HEK293T (cell line): ENCODE data around the gene DPEP3.

Source experiments
- ARNT ChIP-seq: fragments of 450-650 bp; IDR thresholded peaks from 2 replicates; pipeline ENCODE4 v1.6.1; 2017; ENCODE audit warnings: mild to moderate bottlenecking
- FOXA1 ChIP-seq: fragments of 450-650 bp; IDR thresholded peaks from 2 replicates; pipeline ENCODE4 v1.6.1; 2016; ENCODE audit warnings: mild to moderate bottlenecking
- FOXM1 ChIP-seq: fragments of 450-650 bp; IDR thresholded peaks from 2 replicates; pipeline ENCODE4 v1.6.1; 2017; ENCODE audit warnings: mild to moderate bottlenecking, borderline replicate concordance
- SUZ12 ChIP-seq: fragments of 450-650 bp; IDR thresholded peaks from 2 replicates; pipeline ENCODE4 v1.6.1; 2016; ENCODE audit warnings: mild to moderate bottlenecking
- TARDBP ChIP-seq: fragments of 450-650 bp; IDR thresholded peaks from 2 replicates; pipeline ENCODE4 v1.6.1; 2016

- TF ChIP-seq FOXA1 (no peak), SUZ12 (no peak), FOXM1 (no peak), TARDBP (no peak), ARNT (no peak)
These were observed 12.4 kb upstream of the DPEP3 start for GRCh38 chr16:67992661-67993206.
